Stimulated activated CD4-positive, alpha-beta T cell treated with anti-CD3 and anti-CD28 coated beads, Interleukin-4, amount 100 ng/mL, for 24 hours (primary cell): ENCODE results near the gene ABHD8.
A peak's percentile ranks its signal among the peaks of the same experiment; 100 is the strongest.

Experiments used
- DNase-seq: peaks from one replicate; pipeline ENCODE4 v3.0.0-alpha.2; 2020

ABHD8 gene

DNA sequence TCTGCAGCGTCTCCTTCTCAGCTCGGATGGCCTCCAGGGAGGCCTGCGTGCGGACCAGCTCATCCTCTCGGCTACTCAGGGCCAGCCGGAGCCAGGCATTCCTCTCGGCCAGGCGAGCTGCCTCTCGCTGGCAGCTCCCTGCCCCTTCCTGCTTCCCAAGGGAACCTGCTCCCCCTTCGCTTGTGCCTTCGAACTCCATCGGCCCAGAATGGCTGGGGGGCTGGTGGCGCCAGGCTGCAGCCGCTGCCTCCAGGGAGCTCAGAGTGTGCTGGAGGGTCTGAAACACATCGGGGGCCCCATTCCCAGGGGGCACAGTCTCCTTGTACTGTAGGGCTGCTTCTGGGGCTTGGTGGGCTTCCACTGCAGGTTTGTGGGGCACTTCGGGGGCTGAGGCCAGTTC, 40.7 kb downstream of the ABHD8 start:
- DNase-seq, result no peak

DNA sequence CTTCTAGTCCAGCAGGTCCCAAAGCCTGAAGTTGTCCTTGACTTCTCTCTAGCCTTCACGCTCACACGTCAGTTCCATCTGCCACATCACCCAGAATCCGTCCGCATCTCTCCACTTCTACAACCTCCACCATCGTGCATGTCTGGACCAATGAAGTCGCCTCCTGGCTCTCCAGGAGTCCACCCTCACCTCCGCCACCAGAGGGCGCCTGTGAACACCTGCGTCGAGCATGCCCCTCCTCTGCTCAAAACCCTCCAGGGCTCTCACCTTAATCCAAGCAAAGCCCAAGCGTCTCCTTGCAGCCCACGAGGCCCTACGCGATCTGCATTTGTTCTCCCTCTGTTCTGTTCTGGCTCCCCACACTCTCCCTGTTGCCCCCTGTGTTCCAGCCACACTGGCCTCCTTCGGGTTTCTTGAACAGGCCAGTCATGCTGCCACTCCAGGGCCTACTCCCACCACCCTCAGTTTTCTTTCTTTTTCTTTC, 42.3 kb downstream of the ABHD8 start:
- peak; percentile 93 for DNase-seq

DNA sequence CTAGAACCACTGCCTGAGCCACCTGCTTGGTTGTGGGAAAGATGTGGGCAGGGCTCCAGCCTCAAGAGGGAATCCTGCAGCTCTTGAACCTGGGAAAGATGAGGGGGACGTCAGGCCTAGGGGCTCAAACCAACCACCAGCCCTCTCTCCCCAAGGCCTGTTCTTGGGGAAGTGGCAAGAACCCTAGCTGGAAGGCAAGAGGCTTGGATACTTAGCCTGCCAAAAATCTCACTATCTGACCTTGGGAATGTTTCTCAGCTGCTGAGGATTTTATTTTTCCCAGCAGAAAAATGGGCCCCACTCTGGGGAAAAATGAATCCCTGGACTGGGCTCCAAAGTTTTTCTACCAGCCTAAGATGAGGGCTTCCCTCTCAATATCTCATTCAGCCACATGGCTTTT, 43.3 kb downstream of the ABHD8 start:
- DNase-seq, result no peak

DNA sequence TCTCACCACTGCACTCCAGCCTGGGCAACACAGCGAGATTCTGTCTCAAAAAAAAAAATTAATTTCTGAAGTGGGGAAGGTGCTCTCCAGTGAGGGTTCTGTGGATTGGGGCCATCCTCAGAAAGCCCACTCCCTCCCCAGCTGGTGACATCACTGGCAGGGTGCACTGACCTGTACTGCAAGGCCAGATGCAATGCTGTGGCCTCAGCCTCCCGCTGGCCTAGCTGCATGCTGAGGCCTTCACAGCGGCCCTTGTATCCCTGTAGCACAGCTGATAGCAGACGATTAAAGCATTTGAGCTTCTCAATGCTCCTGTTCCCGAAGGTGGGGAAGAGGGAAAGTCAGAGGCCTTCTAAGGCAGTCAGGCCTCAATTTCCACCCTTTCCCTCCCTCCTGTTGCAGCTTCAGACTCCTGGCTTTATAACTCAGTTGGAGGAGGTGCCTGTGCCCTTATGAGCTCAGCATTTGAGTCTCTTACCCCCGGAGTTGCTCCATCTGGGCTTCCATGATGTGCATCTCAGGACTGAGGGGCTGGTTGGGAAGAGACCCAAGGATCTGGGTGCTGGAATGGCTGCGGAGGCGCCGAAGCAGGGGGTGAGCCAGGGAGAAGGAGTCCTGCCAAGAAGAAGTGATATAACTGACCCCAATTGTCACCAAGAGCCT, 44.0 kb downstream of the ABHD8 start:
- no peak for DNase-seq

DNA sequence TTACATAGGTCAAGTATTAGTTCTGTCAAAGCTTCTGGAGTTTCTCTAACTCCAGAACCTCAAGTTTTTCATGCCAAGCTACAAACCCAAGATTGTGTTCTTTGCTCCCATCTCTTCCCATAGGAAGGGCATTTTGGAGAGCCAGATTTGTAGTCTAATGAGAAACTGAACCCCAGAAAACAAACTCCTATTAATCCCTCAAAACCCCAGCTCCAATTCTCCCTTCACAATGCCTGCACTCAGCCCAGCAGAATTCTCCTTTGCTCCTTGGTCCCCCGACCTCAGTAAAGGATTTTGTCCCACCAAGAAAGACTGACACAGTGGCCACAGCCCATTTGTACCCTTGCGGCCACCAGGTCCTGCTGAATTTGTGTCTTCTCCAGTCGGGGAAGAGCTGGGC, 47.1 kb downstream of the ABHD8 start:
- no peak for DNase-seq

DNA sequence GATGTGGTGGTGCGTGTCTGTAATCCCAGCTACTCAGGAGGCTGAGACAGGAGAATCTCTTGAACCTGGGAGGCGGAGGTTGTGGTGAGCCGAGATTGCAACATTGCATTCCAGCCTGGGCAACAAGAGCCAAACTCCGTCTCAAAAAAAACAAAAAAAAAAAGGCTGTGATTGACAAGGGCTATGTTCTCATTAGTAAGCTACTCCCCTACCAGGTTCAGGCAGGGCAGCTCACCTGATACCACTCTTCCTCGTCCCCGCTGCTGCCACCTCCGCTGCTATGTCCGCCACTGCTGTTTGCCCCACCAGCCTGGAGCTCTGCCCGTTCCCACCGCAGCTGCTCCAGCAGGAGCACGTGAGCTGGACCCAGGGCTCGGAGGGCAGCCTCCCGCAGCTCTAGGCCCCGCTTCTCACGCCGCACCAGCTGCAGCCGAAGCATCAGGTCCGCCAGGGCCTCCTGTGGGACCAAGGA, 48.0 kb downstream of the ABHD8 start:
- DNase-seq, result no peak

DNA sequence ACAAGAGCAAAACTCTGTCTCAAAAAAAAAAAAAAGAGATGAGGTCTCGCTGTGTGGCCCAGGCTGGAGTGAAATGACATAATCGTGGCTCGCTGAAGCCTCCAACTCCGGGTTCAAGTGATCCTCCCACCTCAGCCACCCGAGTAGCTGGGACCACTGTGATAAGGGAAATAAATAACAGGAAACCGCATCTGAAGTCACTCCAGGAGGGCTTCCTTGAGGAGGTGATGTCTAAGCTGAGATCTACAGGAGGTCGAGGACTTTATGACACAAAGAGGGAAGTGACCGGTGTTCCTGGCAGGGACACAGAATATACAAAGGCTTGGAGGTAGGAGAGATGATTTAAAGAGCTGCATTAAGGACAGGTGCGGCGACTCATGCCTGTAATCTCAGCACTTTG, 48.6 kb downstream of the ABHD8 start:
- no peak for DNase-seq

DNA sequence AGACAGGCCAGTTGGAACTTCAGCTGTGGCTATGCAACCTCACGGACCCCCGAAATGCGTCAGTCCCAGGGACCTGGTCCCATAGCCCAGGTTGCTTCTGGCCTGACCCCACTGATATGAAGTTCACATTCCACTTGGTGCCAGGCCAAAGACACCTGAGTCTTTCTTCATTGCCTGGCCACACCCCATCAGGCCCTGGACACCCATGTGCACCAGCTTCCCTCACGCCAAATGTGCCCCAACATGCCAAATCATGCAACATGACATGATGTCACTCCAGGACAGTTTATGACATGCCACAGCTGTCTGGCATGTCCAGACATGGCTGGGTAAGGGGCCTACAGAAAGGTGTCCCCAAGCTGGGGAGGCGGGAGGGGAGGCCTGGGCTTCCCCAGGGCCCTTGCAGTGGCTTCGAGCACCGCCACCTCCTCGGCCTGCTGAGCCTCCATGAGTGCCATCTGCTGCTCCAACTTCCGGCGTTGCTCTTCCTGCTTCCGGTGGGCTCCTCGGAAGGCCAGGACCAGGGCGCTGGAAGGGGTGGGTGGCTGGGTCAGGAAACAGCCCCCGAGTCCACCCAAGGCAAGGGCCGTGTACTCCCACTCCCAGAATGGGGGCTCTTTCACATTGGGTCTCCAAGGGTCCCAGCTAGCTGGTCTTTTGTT, 53.2 kb downstream of the ABHD8 start:
- DNase-seq, result no peak

DNA sequence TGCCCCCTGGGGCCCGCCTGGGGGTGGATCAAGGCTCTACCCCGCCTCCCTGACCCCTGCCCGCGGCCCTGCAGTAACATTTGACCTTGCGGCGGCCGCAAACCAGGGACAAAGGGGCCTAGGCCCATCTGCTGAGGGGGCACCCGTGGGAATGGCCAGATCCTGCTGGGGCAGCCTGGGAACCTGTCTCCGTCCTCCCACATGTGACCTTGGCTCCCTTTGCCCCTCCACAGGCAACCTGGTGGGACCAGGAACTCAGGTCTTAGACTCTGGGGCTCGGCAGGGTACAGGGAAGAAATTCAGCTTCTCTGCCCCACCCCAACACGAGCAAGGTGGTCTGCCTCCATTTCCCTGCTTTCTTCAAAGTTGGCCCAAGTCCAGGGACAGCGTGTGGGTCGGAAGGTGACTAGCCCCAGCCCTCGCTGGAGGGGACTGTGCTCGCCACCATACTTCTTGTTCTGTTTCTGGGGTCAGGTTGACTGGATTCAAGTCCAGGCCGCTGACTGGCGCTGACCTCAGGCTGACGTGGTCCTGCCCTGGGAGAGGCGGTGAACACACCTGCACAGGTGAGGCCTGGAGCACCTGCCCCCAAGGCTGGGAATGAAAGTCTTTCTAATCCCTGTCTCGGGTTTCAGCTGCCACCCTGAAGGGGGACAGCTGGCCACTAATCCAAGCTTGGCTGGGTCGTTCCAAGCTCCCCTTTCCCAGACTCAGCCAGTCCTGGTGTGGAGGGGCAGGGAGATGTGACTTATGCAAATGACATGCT, 55.0 kb downstream of the ABHD8 start:
- no peak for DNase-seq

DNA sequence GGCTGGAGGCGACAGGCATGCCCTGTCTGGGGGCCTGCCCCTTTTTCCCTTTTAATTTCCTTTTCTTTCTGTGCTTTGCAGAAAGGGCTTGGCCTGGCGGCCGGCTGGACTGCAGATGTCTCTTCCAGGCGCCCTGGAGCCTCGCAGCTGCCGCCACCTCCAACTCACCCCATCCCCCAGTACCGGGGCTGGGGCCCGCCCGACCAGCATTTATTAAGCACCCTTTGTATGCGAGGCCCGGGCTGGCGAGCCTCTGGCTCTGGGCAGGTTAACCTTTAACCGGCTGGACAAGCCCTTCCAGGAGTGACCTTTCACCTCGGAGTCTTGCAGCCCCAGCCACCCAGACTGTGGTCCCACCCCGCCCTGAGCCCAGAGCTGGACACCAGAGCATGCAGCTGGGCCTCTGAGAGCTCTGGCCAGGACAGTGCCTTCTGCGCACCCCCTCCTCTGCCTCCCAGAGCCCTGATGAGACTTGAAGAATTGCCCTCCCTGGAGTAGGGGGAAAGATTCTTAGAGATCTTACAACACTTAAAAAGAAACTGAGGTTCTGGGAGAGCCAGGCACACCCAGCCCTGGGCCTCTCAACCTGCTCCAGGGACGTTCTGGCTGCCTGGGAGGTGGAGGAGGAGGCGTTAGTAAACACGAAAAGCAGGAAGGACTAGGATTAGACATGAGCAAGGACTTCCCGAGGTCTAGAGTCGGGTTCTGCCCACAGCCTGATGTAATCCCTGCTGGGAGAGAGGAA, 56.4 kb downstream of the ABHD8 start:
- no peak for DNase-seq

DNA sequence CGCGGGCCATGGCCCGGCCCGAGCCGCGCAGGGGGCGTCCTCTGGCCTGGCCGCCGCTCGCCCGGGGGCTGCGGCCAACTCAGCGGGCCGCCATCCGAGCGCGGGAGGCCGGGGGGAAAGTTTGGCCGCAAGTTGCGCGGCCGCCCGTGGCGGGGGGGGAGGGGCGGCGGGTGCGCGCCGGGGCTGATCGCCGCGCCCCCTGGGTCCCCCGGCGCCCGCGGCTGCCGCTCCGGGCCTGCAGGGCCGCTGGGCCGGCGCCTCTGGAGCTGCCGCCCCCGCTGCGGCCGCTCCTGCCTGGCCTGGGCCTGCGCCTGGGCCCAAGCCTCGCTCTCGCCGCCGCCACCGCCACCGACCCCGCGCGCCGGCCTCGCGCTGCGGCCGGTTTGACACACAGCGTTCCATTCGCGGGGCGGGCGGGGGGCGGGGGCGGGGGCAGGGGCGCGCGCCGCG, 57.7 kb downstream of the ABHD8 start, which contains the start of gene NR2F6:
TSS of gene NR2F6 (minus strand) at position 385 of the 450 bp plus-strand sequence. CDS start 699 bp downstream, outside the sequence.
- no peak for DNase-seq

DNA sequence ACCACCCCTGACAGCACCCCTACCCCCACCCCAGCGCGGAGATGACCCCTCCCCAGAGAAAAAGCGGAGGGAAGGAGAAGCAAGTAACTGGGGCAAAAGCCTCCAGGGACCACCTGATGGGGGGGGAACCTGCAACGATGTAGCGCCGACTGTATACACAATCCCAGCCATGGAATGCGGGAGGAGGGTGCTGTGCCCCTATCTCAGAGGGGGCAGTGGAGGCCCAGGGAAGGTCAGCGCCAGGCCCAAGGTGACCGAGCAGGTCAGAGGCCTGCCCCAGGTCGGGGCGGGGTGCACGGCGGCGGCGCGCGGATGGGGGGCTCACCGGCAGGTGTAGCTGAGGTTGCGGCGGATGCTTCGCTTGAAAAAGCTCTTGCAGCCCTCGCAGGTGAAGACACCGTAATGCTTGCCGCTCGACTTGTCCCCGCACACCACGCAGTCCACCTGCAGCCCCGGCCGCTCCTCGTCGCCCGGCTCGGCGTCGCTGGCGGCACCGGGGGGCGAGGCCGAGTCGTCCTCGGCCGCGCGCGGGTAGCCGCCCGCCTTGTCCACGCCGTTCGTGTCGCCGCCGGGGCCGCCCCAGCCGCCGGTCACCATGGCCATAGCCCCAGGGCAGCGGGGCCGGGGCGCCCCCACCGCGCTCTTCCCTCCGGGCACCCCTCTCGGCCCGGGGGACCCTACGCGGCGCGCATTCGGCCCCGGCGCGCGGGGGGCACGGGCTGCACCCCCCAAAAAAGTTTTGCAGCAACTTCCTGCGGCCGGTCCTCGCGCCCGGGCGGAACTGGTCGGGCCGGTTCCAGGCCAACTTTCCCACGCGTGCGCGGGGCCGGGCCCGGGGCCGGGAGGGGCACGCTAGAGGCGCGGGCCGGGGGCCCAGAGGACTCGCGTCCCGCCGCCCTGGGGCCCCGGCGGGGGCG, 58.3 kb downstream of the ABHD8 start:
- no peak for DNase-seq

DNA sequence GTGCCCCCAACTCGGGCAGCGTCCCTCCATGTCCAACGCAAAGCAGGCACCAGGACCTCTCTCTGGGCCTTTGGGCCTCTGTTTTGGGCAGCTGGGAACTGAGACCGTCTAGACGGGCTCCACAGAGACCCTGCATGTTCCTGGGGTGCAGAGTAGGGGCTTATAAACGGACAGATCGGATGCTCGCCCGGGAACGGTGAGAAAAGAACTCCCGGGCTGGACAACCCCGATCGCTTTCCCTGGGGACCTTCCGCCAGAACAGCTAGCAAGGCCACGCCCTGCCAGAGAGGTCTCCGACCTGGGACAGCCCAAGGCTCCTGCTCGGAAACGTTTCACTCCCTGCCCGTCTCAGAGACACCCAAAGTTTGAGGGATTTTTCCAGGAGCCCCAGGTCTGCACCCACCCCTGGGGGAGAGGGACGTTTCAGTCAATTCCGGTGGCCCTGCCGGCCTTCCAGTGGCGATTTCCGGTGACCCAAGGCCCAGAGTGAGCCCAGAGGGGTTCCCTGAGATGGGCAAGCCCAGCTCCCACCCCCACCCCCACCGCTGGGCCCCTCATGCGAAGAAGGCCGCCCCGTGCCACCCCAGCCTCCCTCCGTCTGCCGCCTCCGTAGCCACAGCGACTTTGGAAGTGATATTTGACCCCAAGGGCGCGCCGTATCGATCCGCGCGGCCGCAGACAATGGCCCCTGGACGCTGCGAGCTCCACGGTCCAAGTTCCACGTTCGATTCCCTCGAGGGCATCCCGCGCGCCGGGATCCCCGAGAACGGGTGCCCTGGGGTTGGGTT, 59.2 kb downstream of the ABHD8 start:
- DNase-seq, result no peak

DNA sequence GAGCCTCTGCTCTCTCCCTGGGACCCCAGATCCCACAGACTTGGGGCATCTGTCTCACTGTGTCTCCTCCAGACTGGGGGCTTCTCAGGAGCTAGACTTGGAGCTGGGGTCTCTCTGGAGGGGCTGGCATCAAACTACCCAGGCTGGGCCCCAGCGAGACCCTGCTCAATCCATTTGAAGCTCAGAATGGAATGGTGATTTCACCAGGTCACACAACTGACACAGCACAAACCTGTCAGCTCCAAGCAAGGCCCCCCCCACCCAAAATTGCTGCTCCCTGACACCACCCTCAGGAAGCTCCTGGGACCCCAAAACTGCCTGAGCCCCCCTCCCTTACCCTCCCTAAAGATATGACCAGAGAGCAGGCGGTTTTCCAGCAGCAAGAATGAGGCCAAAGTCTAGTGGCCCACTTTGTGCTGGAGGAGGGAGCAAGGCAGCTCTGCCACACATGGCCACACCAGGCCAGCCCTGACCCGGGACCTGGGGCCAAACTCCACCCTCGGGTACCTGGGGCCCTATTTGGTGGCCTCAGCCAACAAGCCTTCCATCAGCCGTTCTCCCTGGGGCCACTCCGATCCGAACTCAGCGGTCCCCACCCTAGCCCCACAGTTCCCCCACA, 59.9 kb downstream of the ABHD8 start:
- no peak for DNase-seq

DNA sequence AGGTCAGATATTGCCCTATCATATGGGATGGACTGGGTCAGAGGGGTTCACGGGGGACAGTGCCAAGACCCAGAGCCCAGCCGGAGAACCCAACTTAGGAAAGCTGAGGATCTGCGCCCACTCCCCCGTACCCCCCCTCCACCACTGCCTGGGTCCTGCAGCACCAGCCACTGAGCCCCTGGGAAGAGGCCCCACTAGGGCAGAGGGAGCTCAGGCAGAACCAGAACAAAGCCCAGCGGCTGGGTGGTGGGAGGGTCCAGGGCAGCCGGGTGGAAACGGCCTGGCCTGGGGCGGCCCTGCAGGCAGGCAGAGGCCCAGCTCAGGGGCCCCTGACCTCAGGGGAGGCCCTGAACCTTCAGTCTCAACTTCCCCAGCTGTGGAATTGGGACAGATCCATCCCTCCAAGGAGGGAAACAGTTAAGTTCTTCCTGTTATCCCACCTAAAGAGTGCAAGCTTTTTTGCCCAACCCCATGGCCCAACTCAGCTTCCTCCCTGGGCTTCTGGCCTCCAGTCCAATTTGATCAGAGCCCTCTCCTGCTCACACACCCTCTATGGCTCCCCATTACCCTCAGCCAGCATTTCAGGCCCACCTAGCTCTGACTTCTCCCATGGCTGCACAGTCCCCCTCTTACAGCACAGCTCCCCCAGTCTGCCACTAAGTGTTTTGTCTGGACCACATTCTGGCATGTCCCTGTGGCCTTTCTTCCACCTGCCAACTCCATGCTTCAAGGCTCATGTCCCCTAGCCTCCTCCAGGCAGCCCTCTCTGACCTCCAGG, 60.6 kb downstream of the ABHD8 start:
- DNase-seq, result no peak
